Common myeloid progenitor, CD34-positive (primary cell): ENCODE data around the gene STAC.

Experiments
- CTCF ChIA-PET: fragments of 350-600 bp; sonication (Branson Sonifier 250); formaldehyde crosslinking; loops from one replicate; lab custom pipeline; 2021; ENCODE audit warnings: antibody characterized with exemption; lab: Charles Lee
- POLR2A ChIA-PET: fragments of 350-600 bp; sonication (Branson Sonifier 250); formaldehyde crosslinking; loops from one replicate; lab custom pipeline; 2021; ENCODE audit warnings: antibody characterized with exemption; lab: Charles Lee
- DNase-seq, 3 donors: peaks; one replicate each; pipeline versions ENCODE4 v3.0.0 to v3.0.0-alpha.2; 2013
- H3K27ac ChIP-seq, 2 experiments: 1 replicate in 1 of 2; 2 replicates in 1 of 2; pipeline ENCODE4 v1.7.0; 2013; ENCODE audit warnings: inconsistent platforms in 2 of 2, low read length in 2 of 2, mild to moderate bottlenecking in 2 of 2, low read depth in 1 of 2, moderate library complexity in 1 of 2; ENCODE audit not compliant: severe bottlenecking in 2 of 2, insufficient read depth in 1 of 2, poor library complexity in 1 of 2
- H3K27me3 ChIP-seq, 5 experiments: replicated peaks in 2 of 5; 1 replicate in 3 of 5; 2 replicates in 2 of 5; pipeline versions ENCODE4 v1.6.1 to v1.7.0; 2013; ENCODE audit warnings: low read length in 4 of 5, mild to moderate bottlenecking in 2 of 5, moderate library complexity in 2 of 5, inconsistent platforms in 1 of 5; ENCODE audit not compliant: insufficient read depth in 5 of 5, control insufficient read depth in 4 of 5
- H3K36me3 ChIP-seq, 4 experiments: 1 replicate in 2 of 4; 2 replicates in 2 of 4; pipeline versions ENCODE4 v1.6.1 to v1.7.0; 2013; ENCODE audit warnings: low read length in 3 of 4, control low read depth in 1 of 4, mild to moderate bottlenecking in 1 of 4; ENCODE audit not compliant: control insufficient read depth in 4 of 4, insufficient read depth in 4 of 4
- H3K4me1 ChIP-seq, 4 experiments: 1 replicate in 3 of 4; 2 replicates in 1 of 4; pipeline versions ENCODE4 v1.6.1 to v1.7.1; 2013; ENCODE audit warnings: low read length in 3 of 4, mild to moderate bottlenecking in 3 of 4, control low read depth in 1 of 4, inconsistent platforms in 1 of 4, moderate library complexity in 1 of 4; ENCODE audit not compliant: control insufficient read depth in 4 of 4, insufficient read depth in 4 of 4; ENCODE audit errors: control extremely low read depth in 1 of 4
- H3K4me3 ChIP-seq, 7 experiments: 1 replicate in 4 of 7; 2 replicates in 3 of 7; pipeline versions ENCODE4 v1.5.1 to v1.7.0; 2013; ENCODE audit warnings: mild to moderate bottlenecking in 7 of 7, low read length in 6 of 7, moderate library complexity in 6 of 7, inconsistent platforms in 2 of 7, low read depth in 2 of 7, control low read depth in 1 of 7; ENCODE audit not compliant: insufficient read depth in 4 of 7, control insufficient read depth in 1 of 7; ENCODE audit errors: extremely low read depth in 1 of 7
- H3K9me3 ChIP-seq, 5 experiments: 1 replicate in 4 of 5; 2 replicates in 1 of 5; pipeline versions ENCODE4 v1.6.1 to v1.7.1; 2013; ENCODE audit warnings: low read length in 4 of 5, mild to moderate bottlenecking in 2 of 5, inconsistent platforms in 1 of 5, low read depth in 1 of 5, moderate library complexity in 1 of 5; ENCODE audit not compliant: control insufficient read depth in 4 of 5, insufficient read depth in 2 of 5; ENCODE audit errors: control extremely low read depth in 1 of 5
- WGBS: methylation state at CpG from one replicate; pipeline ENCODE4 v1.1.5; 2013; ENCODE audit not compliant: insufficient coverage; 5-methylcytosine and 5-hydroxymethylcytosine counted together

STAC gene

DNA sequence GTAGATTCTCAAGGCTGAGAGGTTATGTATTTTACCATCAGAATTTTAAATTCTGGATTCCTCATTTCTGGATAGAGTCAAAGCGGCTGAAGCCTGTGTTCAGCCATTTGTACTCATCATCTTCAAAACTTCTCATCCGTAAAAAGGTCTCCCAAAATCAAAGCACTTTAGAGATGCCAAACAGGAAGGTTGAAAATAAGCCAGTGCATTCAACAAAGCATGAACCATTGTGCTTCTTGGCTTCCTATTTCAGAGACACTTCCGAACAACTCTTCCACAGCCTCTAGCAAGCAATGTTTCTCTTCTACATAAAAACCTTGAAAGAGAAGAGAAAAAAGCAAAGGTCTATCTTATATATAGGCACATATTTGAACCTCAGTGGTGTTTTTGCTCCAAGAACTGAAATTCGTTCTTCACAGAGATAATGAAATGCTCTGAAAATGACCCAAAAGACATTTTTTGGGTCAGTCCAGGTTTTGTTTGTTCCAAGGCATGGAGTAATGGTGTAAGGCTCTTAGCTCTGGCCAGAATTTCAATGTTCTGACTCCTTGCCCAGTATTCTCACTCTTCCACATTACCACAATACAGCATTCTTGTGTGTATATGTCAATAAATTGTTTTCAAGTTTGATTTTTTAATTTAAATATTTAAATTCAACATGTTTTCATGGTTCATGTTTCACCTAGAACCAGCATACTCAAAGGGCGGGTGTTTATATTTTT lies 163.1 kb downstream of the STAC start:
- Histone ChIP-seq H3K9me3 (peaks cover 0 to 7% (median 0%) of the 10 kb centered on the region in 5 experiments), H3K27me3 (peaks cover 0 to 2% (median 0%) of the 10 kb centered on the region in 5 experiments), H3K4me1 (no peaks in the 10 kb centered on the region), H3K4me3 (no peak overlapping the region), H3K36me3 (peaks cover 0 to 16% (median 0%) of the 10 kb centered on the region in 4 experiments), H3K27ac (no peak overlapping the region)
- ChIA-PET POLR2A (no interaction called here), CTCF (no interaction called here)
- DNase-seq = no peak
- 94% methylated on average over 3 of the region's 5 CpGs for WGBS

DNA sequence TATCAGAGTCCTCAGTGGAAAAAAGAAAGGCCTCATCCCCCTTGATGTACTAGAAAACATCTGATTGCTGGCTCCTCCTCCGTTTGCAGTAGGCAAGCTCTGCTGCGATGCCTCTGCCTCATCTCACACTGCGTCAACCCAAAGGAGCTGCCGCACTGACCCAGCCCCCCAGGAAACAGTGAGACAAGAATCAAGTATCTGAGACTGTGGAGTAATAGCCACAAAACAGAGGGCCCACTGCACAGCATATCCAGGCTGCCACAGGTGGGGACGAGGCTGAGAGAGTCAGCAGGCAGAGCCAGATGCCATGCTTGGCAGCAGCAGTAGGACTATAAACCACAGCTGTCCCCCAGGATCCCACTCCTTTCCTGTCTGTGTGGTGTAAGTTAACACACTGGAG lies 165.9 kb downstream of the STAC start:
- POLR2A ChIA-PET = no interaction called here
- peaks cover 0 to 14% (median 0%) of the 10 kb centered on the region in 5 experiments for H3K9me3 ChIP-seq
- CTCF ChIA-PET = no interaction called here
- H3K27me3 ChIP-seq = peaks cover 0 to 2% (median 0%) of the 10 kb centered on the region in 5 experiments
- no peaks in the 10 kb centered on the region for H3K4me1 ChIP-seq
- no peak for DNase-seq
- H3K27ac ChIP-seq = no peak overlapping the region
- peaks cover 0 to 23% (median 2%) of the 10 kb centered on the region in 4 experiments for H3K36me3 ChIP-seq
- no peak overlapping the region for H3K4me3 ChIP-seq
- WGBS = 88% methylated on average over 4 of the region's 5 CpGs

DNA sequence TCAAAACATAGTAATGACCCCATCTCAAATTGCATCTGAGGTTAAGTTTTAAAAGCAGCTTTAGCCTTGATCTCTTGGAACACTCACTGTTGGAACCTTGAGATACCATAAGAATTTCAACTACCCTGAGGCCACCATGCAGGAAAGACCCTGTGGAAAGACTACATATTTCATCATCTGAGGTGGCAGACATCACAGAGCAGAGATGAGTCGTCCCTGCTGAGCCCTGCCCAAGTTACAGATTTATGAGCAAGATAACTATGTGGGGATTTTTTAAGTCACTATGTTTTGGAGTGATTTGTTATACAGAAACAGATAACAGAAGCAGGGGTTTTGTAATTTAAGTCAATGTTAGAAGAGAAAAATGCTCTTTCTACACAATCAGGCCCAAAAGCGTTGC lies 168.4 kb downstream of the STAC start:
- no peak overlapping the region for H3K4me3 ChIP-seq
- 100% methylated on average over 1 of the region's 2 CpGs for WGBS
- ChIA-PET CTCF (no interaction called here), POLR2A (no interaction called here)
- H3K9me3 ChIP-seq = peaks cover 0 to 14% (median 0%) of the 10 kb centered on the region in 5 experiments
- H3K27me3 ChIP-seq = no peaks in the 10 kb centered on the region
- no peaks in the 10 kb centered on the region for H3K4me1 ChIP-seq
- DNase-seq = no peak
- H3K36me3 ChIP-seq = peaks cover 0 to 23% (median 2%) of the 10 kb centered on the region in 4 experiments
- H3K27ac ChIP-seq = no peak overlapping the region

DNA sequence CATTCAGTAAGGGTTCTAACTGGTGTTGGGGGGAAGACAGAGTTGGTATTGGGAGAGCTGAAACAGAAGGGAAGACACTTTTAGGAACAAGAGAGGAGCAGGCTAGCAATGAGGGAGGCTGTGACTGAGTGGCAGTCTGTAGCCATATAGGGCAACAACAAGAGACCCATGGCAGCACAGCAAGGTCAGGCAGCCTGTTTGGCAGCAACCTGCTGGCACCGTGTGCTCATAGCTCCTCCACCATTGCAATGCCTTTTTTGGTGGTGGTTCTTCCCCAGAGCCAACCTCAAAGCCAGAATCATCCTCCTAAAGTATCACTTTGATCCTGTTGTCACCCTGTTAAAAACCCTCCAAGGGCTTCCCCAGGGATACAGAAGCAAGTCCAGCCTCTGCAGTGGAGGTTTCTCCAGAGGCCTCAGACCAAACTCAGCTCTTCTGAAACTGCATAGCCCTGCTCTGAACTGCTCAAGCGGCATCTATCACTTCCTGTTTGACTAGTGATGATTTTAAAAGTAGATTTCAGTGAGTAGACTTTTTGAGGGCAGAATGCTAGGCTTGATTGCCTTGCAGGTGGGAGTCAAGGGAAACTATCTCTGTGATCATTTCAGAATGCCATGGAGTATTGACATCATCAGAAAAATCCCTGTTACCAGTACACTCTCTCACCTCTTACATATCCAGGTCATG lies 176.9 kb downstream of the STAC start:
- Histone ChIP-seq H3K9me3 (no peaks in the 10 kb centered on the region), H3K27me3 (no peaks in the 10 kb centered on the region), H3K4me3 (no peak overlapping the region), H3K36me3 (no peaks in the 10 kb centered on the region), H3K4me1 (no peaks in the 10 kb centered on the region), H3K27ac (no peak overlapping the region)
- DNase-seq = peak in 2 of 3 donors; percentile 4 to 5
- 74% methylated on average over 2 of the region's 2 CpGs for WGBS
- ChIA-PET CTCF (interaction anchor here (1.3 kb wide), 1 partner anchor 16 kb away, joined by 4 read pairs; no protein-coding TSS in a partner anchor), POLR2A (no interaction called here)

DNA sequence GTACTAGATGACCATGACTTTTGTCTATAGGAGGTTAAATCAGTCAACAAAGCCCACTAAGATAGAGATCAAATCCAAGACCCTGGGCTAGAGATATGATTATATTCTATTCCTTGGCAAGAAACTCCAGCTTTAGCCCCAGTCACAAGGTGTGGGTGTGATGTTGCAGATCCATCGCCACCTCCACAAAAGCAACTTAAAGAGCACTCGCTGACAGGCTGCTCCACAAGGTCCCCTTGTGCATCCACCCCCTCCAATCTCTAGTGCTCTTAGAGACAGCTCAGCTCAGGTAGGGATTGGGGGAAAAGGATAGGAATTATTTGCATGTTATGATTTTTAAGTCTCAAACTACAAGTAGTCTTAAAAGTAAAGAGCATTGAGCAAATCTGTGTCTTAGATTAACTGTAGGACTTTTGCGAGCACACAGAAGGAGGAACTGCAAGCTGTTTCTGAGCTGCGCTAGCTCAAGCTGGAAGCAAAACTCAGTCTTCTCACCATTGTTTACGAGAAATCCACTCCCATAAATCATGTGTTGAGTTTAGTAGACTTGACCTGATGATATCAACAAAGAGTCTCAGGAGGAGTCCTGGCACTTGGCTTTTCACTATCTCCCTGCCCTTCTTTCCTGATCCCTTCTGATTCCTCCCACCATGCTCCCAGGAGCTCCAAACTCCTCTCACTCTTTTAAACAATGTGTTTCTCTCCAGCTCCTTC lies 177.6 kb downstream of the STAC start:
- Histone ChIP-seq H3K4me3 (no peak overlapping the region), H3K27me3 (no peaks in the 10 kb centered on the region), H3K4me1 (no peaks in the 10 kb centered on the region), H3K27ac (no peak overlapping the region), H3K36me3 (no peaks in the 10 kb centered on the region), H3K9me3 (no peaks in the 10 kb centered on the region)
- peak in 2 of 3 donors; percentile 7 to 12 for DNase-seq
- POLR2A ChIA-PET = interaction anchor here (0.6 kb wide), 2 partner anchors 215 to 863 kb away, joined by 3 read pairs; no protein-coding TSS in a partner anchor
- CTCF ChIA-PET = interaction anchor here (1.2 to 1.3 kb wide), 2 partner anchors 17 to 30 kb away, joined by 3 to 4 read pairs; no protein-coding TSS in a partner anchor
- 40% methylated on average over 2 of the region's 5 CpGs for WGBS

DNA sequence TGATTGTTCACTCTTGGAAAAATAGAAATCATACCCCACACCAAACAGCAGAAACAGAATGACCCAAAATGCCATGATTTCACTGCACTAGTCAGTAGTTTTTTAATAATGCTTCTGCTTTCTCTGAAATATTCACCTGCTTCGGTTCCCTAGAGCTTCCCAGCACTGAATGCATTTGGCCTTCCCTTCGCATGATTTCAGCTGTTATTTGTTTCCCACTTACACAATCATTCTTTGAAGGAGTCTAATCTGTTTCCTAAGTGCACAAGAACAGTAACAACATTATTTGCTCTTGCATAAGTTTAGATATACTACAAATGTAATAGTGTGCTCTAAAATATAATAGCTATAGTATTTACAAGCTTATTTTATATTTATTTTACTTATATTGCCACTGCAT lies 178.7 kb downstream of the STAC start:
- CTCF ChIA-PET = interaction anchor here (1.2 kb wide), 1 partner anchor 31 kb away, joined by 3 read pairs; no protein-coding TSS in a partner anchor

More for the DNA sequence above, 178.7 kb downstream of the STAC start:
- Histone ChIP-seq H3K4me3 (no peak overlapping the region), H3K9me3 (no peaks in the 10 kb centered on the region), H3K27ac (no peak overlapping the region), H3K27me3 (no peaks in the 10 kb centered on the region), H3K4me1 (peaks cover 0 to 2% (median 0%) of the 10 kb centered on the region in 4 experiments), H3K36me3 (no peaks in the 10 kb centered on the region)
- no peak for DNase-seq
- POLR2A ChIA-PET = no interaction called here
- 67% methylated on average over 1 of the region's 2 CpGs for WGBS
